GM12878 (cell line): ENCODE results near the gene SRSF12.

Experiments used
- POU2F2 ChIP-seq: IDR thresholded peaks from 3 replicates; pipeline ENCODE4 v1.6.1; 2011; ENCODE audit warnings: low read depth, mild to moderate bottlenecking, low read length, borderline replicate concordance
- SP1 ChIP-seq: IDR thresholded peaks from one replicate; pipeline ENCODE4 v1.6.1; 2011; ENCODE audit warnings: low read depth, low read length
- SREBF1 ChIP-seq: IDR thresholded peaks from 2 replicates; pipeline ENCODE4 v1.6.1; 2012; ENCODE audit warnings: mild to moderate bottlenecking, low read length
- TF ChIP-seq, protein P1 (sequence below), 3 experiments: IDR thresholded peaks in 2 of 3; conservative IDR thresholded peaks in 1 of 3; 2 replicates each; pipeline ENCODE4 v1.5.1; 2011; ENCODE audit warnings: low read depth in 3 of 3, low read length in 3 of 3, mild to moderate bottlenecking in 3 of 3, control low read depth in 2 of 3, moderate library complexity in 2 of 3, inconsistent platforms in 1 of 3, mixed read lengths in 1 of 3; ENCODE audit not compliant: control insufficient read depth in 2 of 3, insufficient read depth in 1 of 3; ENCODE audit errors: extremely low read depth in 1 of 3

DNA sequence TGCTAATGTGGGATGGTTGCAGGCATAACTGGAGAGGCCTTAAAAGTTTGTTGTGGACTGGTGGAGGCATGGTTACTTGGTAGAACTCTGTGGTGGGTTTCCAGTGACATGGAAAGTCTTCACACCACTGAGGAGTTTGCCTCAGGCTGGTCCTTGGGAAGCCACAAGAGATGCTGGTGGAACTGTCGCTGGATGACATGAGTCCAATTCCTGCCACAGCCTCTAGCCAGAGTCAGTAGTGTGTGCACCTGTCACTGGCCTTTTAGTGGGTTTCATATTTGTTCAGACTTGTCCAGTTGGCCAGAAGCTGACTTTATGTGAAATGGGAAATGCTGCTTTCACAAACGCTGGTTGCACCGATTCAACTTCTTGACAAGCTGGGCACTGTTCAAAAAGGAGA is 13.7 kb upstream of the SRSF12 start:
- TF ChIP-seq SP1 (no peak), SREBF1 (no peak), POU2F2 (no peak)
- TF ChIP-seq, protein P1, sequence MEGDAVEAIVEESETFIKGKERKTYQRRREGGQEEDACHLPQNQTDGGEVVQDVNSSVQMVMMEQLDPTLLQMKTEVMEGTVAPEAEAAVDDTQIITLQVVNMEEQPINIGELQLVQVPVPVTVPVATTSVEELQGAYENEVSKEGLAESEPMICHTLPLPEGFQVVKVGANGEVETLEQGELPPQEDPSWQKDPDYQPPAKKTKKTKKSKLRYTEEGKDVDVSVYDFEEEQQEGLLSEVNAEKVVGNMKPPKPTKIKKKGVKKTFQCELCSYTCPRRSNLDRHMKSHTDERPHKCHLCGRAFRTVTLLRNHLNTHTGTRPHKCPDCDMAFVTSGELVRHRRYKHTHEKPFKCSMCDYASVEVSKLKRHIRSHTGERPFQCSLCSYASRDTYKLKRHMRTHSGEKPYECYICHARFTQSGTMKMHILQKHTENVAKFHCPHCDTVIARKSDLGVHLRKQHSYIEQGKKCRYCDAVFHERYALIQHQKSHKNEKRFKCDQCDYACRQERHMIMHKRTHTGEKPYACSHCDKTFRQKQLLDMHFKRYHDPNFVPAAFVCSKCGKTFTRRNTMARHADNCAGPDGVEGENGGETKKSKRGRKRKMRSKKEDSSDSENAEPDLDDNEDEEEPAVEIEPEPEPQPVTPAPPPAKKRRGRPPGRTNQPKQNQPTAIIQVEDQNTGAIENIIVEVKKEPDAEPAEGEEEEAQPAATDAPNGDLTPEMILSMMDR (IDR thresholded peaks at IDR 0.05 in 2 of 3, conservative IDR thresholded peaks at IDR 0.05 in 1 of 3; ENCODE audit: control insufficient read depth in 2 of 3, extremely low read depth in 1 of 3, insufficient read depth in 1 of 3, low read depth in 3 of 3, low read length in 3 of 3): no peak
